ENCODE data around the gene GPC5. TPM values are rescaled to one million over a fixed set of nuclear protein-coding genes. Genes with fewer than 3 reads are reported as not detected.
"Not testable (repeated sequence)": the region's sequence is repeated elsewhere in the genome, so short reads cannot be mapped to it uniquely, and the experiment has no call there.

Gene GPC5
- total RNA-seq, 1 donor from 2014 or later = 8.7 TPM

DNA sequence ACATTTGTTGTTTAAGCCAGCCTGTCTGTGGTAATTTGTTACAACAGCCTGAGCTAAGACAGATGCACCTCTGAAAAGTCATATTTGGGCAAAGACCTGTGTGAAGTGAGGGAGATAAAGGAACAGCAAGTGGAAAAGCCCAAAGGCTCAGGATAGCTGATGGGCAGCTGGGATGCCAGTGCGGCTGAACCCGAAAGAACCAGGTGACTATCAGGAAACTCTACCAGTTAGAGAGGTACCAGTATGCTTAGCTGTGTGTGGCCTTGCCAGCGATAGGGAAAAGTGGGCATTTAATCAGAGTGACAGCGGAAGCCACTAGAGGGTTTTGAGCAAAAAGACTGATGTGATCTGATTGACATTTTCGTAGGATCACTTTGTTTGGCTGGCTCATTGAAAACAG is 1063.4 kb downstream of the GPC5 start:
- TF ChIP-seq, protein P1, sequence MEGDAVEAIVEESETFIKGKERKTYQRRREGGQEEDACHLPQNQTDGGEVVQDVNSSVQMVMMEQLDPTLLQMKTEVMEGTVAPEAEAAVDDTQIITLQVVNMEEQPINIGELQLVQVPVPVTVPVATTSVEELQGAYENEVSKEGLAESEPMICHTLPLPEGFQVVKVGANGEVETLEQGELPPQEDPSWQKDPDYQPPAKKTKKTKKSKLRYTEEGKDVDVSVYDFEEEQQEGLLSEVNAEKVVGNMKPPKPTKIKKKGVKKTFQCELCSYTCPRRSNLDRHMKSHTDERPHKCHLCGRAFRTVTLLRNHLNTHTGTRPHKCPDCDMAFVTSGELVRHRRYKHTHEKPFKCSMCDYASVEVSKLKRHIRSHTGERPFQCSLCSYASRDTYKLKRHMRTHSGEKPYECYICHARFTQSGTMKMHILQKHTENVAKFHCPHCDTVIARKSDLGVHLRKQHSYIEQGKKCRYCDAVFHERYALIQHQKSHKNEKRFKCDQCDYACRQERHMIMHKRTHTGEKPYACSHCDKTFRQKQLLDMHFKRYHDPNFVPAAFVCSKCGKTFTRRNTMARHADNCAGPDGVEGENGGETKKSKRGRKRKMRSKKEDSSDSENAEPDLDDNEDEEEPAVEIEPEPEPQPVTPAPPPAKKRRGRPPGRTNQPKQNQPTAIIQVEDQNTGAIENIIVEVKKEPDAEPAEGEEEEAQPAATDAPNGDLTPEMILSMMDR (IDR thresholded peaks at IDR 0.05) = no peak
- H3K27ac ChIP-seq = no peak overlapping the region
- no peaks in the 10 kb centered on the region for H3K27me3 ChIP-seq (ENCODE audit: low read depth)
- H3K36me3 ChIP-seq = no peaks in the 10 kb centered on the region
- intact Hi-C loops (cut with DNase I) = no loop called here
- DNase-seq = no peak
- H3K9me3 ChIP-seq = no peaks in the 10 kb centered on the region
- no peak overlapping the region for H3K4me3 ChIP-seq
- H3K4me1 ChIP-seq = no peaks in the 10 kb centered on the region
- no peak for ATAC-seq

DNA sequence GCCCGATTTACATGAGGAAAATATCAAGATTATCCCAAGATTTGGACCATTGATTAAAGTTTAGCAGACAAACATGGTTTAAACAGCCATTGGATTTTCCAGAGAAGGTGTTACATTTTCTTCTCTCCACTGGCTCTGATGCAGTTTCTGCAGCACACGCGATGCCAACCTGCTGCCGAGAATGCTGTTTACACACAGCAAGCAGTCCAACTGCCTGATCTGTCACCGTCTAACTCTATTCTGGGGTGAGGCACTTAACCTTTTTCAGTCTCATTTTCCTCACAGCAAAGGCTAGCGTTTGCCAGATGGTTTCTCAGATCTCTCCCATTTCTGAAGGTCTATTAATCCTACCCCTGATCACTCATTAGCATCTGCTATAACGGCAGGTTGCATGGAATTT is 1064.7 kb downstream of the GPC5 start:
- Histone ChIP-seq H3K27ac (no peak overlapping the region), H3K9me3 (no peaks in the 10 kb centered on the region), H3K36me3 (no peaks in the 10 kb centered on the region), H3K4me1 (no peaks in the 10 kb centered on the region), H3K27me3 (ENCODE audit: low read depth) (no peaks in the 10 kb centered on the region), H3K4me3 (no peak overlapping the region)
- ATAC-seq = no peak
- intact Hi-C loops (cut with DNase I) = no loop called here
- TF ChIP-seq, protein P1 (IDR thresholded peaks at IDR 0.05) = no peak
- DNase-seq = no peak

DNA sequence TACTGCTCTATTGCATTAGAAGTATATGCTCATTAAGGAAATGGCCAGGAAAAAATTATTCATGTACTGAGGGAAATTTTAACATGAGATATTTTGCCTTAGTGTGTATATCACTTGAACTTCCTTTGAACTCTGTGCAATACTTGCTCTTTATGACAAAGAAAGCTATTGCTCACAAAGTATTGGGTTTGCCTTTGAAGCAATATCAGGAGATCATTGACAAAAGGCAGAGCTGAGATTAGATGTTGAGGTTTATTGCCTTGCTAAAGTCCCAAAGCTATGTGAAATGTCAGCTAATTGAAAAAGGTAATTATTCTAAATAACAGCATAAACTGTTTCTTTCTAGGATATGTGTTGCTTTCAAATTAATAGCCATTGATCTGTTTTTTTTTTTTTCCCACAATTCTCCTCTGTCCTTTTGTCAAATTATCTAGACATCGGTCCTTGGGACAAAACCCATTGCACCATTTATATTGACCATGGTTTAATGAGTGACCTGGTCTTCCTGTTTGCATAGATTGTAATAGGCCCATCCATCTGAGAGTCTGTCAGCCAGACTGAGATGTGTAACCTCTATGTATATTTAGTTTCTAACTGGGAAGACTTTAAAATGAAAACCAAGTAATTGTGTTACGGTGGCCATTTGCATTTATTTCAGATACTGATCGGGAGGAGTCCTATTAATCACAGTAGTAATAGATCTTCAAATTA is 1075.5 kb downstream of the GPC5 start:
- TF ChIP-seq, protein P1 (IDR thresholded peaks at IDR 0.05) = no peak
- no peak for DNase-seq
- Histone ChIP-seq H3K27me3 (ENCODE audit: low read depth) (no peaks in the 10 kb centered on the region), H3K9me3 (no peaks in the 10 kb centered on the region), H3K27ac (no peak overlapping the region), H3K4me1 (no peaks in the 10 kb centered on the region), H3K4me3 (no peak overlapping the region), H3K36me3 (no peaks in the 10 kb centered on the region)
- intact Hi-C loops (cut with DNase I) = no loop called here
- no peak for ATAC-seq

DNA sequence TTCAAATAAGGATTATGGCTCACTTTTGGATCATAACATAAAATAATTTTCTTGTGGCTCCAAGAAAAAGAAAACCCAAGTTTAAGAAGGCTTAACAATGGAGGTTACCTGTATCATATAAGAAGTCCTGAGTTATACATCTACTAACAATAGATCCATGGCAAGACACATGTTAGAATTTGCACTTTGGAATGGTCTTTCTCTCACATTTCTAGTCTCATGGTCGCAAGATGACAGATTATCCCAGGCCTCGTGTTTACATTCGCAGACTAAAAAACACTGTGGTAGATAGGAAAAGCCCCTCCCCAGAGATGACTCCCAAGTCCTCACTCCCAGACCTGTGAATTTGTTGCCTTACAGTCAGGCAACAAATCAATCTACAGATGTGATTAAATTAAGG is 1082.0 kb downstream of the GPC5 start:
- Histone ChIP-seq H3K4me3 (no peak overlapping the region), H3K36me3 (no peaks in the 10 kb centered on the region), H3K4me1 (no peaks in the 10 kb centered on the region), H3K27me3 (ENCODE audit: low read depth) (no peaks in the 10 kb centered on the region), H3K9me3 (no peaks in the 10 kb centered on the region), H3K27ac (no peak overlapping the region)
- TF ChIP-seq, protein P1 (IDR thresholded peaks at IDR 0.05) = no peak
- ATAC-seq (no peak), DNase-seq (no peak)
- intact Hi-C loops (cut with DNase I) = no loop called here

DNA sequence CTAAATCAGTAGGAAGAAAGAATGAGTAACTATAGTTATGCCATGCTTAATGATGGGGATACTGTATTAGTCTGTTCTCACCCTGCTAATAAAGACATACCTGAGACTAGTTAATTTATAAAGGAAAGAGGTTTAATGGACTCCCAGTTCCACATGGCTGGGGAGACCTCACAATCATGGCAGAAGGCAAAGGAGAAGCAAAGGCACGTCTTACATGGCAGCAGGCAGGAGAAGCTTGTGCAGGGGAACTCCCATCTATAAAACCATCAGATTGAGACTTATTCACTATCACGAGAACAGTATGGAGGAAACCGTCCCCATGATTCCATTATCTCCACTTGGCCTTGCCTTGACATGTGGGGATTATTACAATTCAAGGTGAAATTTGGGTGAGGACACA is 1084.4 kb downstream of the GPC5 start:
- H3K4me3 ChIP-seq; H3K27me3 ChIP-seq (ENCODE audit: low read depth); H3K36me3 ChIP-seq; intact Hi-C loops (cut with DNase I); DNase-seq; H3K27ac ChIP-seq; H3K9me3 ChIP-seq; ATAC-seq; H3K4me1 ChIP-seq: not testable (repeated sequence)

DNA sequence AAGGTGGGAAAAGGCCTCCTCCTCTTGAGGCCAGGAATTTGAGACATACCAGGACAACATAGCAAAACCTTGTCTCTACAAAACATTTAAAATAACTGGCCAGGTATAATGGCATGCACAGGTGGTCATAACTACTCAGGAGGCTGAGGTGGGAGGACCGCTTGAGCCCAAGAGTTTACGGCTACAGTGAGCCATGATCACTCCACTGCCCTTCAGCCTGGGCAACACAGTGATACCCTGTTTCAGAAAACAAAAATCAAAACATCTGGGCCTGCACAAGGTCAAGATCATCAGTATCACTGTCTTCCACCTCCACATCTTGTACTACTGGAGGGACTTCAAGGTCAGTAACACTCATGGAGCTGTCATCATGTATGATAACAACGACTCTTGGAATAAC is 1085.5 kb downstream of the GPC5 start:
- Histone ChIP-seq H3K4me1 (no peaks in the 10 kb centered on the region), H3K9me3 (no peaks in the 10 kb centered on the region), H3K27me3 (ENCODE audit: low read depth) (no peaks in the 10 kb centered on the region), H3K27ac (no peak overlapping the region), H3K4me3 (no peak overlapping the region), H3K36me3 (no peaks in the 10 kb centered on the region)
- intact Hi-C loops (cut with DNase I) = no loop called here
- DNase-seq (no peak), ATAC-seq (no peak)
- TF ChIP-seq, protein P1 (IDR thresholded peaks at IDR 0.05) = no peak
